Tibial nerve (tissue), 4 donors: ENCODE measurements around the gene PPP1R3A.
"Not testable (repeated sequence)": the region's sequence is repeated elsewhere in the genome, so short reads cannot be mapped to it uniquely, and the experiment has no call there.

Source experiments
- EP300 ChIP-seq, 2 donors: sonication (generic); formaldehyde crosslinking; IDR thresholded peaks; one replicate each; pipeline ENCODE4 v1.6.1; 2017; ENCODE audit warnings: antibody characterized with exemption in 2 of 2, mild to moderate bottlenecking in 1 of 2
- POLR2A ChIP-seq, 2 donors: fragments of 450-650 bp; IDR thresholded peaks; one replicate each; pipeline ENCODE4 v1.6.1; 2017; ENCODE audit warnings: antibody characterized with exemption in 2 of 2, mild to moderate bottlenecking in 2 of 2, moderate library complexity in 2 of 2
- TF ChIP-seq, protein P1 (sequence below), 5 experiments: fragments of 200-600 bp in 3 of 5; fragments of 450-650 bp in 2 of 5; sonication (generic) in 3 of 5; IDR thresholded peaks; one replicate each; pipeline ENCODE4 v1.5.1; 2016 to 2019; ENCODE audit warnings: antibody characterized with exemption in 5 of 5, mild to moderate bottlenecking in 3 of 5, moderate library complexity in 2 of 5

GRCh38 chr7:113929389-113929788 is 10.6 kb upstream of the PPP1R3A start:
- TF ChIP-seq, protein P1, sequence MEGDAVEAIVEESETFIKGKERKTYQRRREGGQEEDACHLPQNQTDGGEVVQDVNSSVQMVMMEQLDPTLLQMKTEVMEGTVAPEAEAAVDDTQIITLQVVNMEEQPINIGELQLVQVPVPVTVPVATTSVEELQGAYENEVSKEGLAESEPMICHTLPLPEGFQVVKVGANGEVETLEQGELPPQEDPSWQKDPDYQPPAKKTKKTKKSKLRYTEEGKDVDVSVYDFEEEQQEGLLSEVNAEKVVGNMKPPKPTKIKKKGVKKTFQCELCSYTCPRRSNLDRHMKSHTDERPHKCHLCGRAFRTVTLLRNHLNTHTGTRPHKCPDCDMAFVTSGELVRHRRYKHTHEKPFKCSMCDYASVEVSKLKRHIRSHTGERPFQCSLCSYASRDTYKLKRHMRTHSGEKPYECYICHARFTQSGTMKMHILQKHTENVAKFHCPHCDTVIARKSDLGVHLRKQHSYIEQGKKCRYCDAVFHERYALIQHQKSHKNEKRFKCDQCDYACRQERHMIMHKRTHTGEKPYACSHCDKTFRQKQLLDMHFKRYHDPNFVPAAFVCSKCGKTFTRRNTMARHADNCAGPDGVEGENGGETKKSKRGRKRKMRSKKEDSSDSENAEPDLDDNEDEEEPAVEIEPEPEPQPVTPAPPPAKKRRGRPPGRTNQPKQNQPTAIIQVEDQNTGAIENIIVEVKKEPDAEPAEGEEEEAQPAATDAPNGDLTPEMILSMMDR (IDR thresholded peaks at IDR 0.05): not testable (repeated sequence)
- TF ChIP-seq EP300, POLR2A (IDR thresholded peaks at IDR 0.05): not testable (repeated sequence)
